D721Med (cell line): ENCODE data around the gene HMCN2.

Experiments used
- DNase-seq: peaks from one replicate; pipeline ENCODE4 v3.0.0; 2011; ENCODE audit warnings: low spot score; ENCODE audit not compliant: insufficient read length
- FAIRE-seq: peaks from 2 replicates; lab custom pipeline; 2011; peaks lifted over from hg19 to GRCh38; lab: Jason Lieb, UNC
- TF ChIP-seq, protein P1 (sequence below): IDR thresholded peaks from 2 replicates; pipeline ENCODE4 v1.5.1; 2012; ENCODE audit warnings: mild to moderate bottlenecking, control low read depth; ENCODE audit not compliant: insufficient read depth; ENCODE audit errors: missing control alignments

Gene HMCN2

GRCh38 chr9:130438382-130438981 lies 172.9 kb downstream of the HMCN2 start:
- DNase-seq (no peak), FAIRE-seq (no peak)
- TF ChIP-seq, protein P1, sequence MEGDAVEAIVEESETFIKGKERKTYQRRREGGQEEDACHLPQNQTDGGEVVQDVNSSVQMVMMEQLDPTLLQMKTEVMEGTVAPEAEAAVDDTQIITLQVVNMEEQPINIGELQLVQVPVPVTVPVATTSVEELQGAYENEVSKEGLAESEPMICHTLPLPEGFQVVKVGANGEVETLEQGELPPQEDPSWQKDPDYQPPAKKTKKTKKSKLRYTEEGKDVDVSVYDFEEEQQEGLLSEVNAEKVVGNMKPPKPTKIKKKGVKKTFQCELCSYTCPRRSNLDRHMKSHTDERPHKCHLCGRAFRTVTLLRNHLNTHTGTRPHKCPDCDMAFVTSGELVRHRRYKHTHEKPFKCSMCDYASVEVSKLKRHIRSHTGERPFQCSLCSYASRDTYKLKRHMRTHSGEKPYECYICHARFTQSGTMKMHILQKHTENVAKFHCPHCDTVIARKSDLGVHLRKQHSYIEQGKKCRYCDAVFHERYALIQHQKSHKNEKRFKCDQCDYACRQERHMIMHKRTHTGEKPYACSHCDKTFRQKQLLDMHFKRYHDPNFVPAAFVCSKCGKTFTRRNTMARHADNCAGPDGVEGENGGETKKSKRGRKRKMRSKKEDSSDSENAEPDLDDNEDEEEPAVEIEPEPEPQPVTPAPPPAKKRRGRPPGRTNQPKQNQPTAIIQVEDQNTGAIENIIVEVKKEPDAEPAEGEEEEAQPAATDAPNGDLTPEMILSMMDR: no peak

DNA sequence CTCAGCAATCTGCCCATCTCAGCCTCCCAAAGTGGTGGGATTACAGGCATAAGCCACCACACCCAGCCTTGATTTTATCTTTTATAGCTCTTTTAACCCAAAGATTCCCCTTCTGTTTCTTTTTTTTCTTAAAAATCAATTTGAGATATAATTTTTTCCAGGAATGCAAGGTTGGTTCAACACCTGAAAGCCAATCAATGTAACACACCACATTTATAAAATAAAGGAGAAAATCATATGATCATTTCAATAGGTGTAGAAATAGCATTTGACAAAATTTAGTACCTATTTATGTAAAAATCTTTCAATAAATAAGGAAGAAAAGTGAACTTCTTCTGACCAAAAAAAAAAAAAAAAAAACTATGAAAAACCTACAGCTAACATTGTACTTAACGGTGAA lies 175.5 kb downstream of the HMCN2 start:
- TF ChIP-seq, protein P1: no peak
- FAIRE-seq (no peak), DNase-seq (no peak)

GRCh38 chr9:130442746-130443455 lies 177.3 kb downstream of the HMCN2 start:
- FAIRE-seq: no peak
- TF ChIP-seq, protein P1: no peak
- no peak for DNase-seq

GRCh38 chr9:130443456-130443801 lies 177.9 kb downstream of the HMCN2 start:
- DNase-seq (no peak), FAIRE-seq (no peak)
- TF ChIP-seq, protein P1: no peak

- DNase-seq: no peak
- TF ChIP-seq, protein P1: no peak
- no peak for FAIRE-seq
Measured at GRCh38 chr9:130443840-130444492, 178.4 kb downstream of the HMCN2 start.

DNA sequence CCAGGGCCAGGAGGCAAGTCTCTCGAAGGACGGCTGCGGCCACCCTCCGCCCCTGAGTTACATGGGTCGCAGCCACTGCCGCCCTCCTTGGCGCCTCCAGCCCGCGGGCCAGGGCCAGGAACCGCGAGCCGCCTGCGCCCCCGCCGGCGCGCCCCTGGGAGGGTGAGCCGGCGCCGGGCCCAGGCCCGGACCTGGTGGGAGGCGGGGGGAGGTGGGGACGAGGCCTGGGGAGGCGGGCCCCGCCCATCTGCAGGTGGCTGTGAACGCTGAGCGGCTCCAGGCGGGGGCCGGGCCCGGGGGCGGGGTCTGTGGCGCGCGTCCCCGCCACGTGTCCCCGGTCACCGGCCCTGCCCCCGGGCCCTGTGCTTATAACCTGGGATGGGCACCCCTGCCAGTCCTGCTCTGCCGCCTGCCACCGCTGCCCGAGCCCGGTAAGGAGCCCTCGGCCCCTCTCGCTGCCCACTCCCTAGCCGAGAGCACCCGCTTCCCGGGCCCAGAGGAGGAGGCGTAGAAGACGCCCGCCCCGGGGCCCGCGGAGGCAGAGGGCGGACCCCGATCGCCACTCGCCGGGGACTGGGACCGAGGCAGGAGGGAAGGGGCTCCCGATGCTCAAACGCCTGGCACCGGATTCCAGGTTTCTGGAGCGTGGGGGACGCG lies 179.1 kb downstream of the HMCN2 start, which contains the start of gene ASS1:
Gene ASS1 (plus strand): TSS at position 397 of the 657 bp plus-strand sequence. CDS start 7,268 bp downstream, outside the sequence.
- DNase-seq (peak; percentile 91), FAIRE-seq (no peak)
- TF ChIP-seq, protein P1: no peak
